ENCODE measurements around the gene C12orf56. TPM values are rescaled to one million over a fixed set of nuclear protein-coding genes. Genes with fewer than 3 reads are reported as not detected.
"Not testable (repeated sequence)": the region's sequence is repeated elsewhere in the genome, so short reads cannot be mapped to it uniquely, and the experiment has no call there.

The C12orf56 gene
- total RNA-seq, 1 donor from 2014 or later = 3.1 TPM

DNA sequence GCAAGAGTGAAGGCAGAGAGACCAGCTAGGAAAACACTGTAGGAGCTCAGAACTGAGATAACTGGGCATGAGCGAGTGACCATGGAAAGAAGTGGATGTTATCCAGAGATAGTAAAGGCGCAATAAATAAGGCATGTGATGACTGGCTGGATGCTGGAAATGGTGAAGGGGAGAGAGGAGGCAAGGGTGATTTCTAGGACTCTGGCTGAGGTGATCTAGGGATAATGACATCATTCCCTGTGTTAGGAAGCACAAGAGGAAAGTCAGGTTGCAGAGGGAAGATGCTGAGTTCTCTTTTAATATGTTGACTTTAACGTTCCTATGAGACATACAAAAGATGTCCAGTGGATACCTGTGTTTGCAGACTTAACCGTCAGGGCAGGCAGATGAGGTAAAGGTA lies 78.7 kb downstream of the C12orf56 start:
- DNase-seq (ENCODE audit: low read depth) = no peak

DNA sequence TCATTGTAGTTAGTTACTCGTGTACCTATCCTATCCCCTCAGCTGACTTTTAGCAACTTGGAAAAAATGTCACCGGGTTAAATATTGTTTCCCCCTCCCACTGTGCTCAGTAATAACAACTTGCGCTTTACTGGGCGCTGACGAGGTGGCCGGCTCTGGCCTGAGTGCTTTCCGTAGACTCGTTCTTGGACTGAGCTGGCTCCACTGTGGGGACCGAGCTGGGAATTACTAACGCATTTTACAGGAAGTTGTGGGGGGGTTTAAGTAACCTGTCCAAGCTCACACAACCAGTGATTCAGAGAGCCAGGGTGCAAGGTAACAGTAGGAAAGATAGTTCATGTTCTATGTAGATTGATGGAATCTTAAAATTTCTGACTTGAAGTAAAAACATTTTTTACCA lies 86.0 kb downstream of the C12orf56 start:
- peak; percentile 55 for DNase-seq (ENCODE audit: low read depth)

DNA sequence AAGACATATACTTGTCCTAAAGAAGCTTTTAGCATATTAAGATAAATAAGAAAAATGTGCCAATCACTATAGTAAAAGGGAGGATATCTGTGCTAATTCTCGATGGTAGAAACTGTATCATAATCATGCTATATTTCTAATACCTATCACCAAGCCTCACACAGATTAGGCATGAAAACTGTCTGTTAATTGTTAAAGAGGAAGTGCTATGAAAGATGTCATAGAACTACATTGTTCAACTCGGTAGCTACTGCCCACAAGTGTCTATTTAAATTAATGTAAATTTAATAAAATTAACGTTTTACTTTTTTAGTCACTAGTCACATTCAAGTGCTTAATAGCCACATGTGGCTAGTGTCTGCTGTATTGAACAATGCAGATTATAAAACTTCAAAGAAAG lies 90.9 kb downstream of the C12orf56 start:
- DNase-seq (ENCODE audit: low read depth) = no peak

DNA sequence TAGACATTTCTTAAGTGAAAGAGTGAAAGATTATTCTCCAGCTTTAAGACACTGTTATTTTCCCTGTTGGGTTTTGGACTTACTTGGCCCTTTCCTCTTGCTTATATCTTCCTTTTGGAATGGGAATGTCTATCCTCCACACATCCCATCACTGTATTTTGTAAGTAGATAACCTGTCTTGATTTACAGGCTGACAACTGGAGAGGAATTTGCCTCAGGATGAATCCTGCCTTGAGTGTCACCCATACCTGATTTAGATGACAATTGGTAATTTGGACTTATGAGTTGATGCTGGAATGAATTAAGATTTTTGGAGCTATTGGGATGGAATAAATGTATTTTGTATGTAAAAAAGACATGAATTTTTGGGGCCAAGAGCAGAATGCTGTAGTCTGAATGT lies 94.3 kb downstream of the C12orf56 start:
- no peak for DNase-seq (ENCODE audit: low read depth)

DNA sequence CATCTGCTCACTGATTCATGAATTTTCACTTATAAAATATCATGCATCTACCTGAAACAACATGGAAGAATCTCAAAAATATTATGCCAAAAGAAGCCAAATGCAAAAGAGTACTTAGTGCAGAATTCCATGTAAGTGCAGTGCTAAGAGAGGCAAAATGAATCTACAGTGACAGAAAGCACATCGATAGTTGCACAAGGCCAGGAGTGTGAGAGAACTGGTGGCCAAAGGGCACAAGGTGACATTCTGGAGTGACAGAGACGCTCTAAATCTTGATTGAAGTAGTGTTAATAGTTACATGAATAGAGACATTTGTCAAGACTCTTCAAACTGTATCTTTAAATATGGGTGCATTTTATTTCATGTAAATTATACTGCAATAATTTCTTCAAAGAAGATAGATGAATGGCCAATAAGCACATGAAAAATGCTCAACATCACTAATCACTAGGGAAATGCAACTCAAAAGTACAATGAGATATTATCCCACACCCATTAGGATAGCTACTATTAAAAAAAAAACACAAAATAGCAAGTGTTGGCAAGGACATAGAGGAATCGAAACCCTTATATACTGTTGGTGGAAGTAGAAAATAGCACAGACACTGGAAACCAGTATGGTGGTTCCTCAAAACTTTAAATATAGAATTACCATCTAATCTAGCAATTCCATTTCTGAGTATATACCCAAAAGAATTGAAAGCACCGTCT lies 96.7 kb downstream of the C12orf56 start:
- no peak for DNase-seq (ENCODE audit: low read depth)

DNA sequence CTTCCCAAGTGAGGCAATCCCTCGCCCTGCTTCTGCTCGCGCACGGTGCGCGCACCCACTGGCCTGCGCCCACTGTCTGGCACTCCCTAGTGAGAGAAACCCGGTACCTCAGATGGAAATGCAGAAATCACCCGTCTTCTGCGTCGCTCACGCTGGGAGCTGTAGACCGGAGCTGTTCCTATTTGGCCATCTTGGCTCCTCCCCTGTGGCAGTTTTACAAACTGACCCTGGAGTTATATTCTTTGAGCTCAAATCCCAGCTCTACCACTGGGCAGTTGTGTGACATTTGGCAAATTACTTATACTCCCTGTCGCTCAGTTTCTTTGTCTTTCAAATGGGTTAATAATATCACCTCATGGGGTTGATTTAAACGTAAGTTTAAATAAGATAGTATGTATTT lies 97.4 kb downstream of the C12orf56 start:
- DNase-seq (ENCODE audit: low read depth) = not testable (repeated sequence)

DNA sequence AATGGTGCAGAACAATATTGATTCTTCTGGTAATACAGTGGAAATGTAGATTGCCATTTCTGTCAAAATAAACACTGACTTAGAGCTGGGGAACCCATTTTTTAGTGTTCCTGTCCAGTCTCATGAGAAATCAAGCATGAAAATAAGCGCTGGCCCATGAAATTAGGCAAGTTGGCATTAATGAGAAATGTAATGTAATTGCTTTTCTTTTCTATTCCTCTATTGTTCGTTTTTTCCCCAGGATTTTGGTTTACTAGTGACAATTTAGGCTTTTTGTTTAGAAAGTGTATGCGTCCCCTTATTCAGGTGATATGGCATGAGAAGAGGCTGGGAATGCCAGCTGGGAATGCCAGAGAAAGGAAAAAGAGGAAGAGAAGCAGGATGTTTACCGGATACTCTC lies 104.0 kb downstream of the C12orf56 start:
- DNase-seq (ENCODE audit: low read depth) = no peak

DNA sequence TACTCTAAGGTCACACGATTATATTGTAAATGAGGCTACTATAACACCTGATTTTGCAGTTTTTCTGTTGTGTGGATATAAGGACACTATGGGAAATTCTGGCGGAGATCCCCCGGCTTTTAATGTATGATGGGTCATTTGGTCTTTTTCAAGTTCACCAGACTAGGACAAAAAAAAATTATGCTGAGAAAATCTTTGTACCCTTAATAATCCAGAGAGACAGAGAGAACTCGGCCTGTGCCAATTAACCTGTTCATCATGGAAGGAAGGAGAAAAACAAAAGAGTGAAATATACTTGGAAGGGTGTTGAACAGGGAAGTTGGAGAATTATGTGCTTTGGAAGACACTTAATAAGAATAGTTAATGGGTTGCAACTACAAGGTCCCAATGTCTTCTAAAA lies 106.3 kb downstream of the C12orf56 start:
- DNase-seq (ENCODE audit: low read depth) = no peak

DNA sequence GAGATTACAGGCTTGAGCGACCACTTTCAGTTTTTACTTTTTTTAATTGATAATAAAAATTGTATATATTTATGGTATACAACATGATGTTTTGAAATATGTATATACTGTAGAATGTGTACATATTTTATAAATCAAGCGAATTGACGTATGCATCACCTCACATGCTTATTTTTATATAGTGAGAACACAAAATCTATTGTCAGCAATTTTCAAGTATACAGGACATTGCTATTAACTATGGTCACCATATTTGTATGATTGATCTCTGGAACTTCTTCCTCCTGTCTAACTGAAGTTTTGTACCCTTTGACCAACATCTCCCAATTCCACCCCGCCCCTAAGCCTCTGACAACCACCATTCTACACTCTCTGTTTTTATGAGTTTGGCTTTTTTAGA lies 112.1 kb downstream of the C12orf56 start:
- DNase-seq (ENCODE audit: low read depth) = no peak

DNA sequence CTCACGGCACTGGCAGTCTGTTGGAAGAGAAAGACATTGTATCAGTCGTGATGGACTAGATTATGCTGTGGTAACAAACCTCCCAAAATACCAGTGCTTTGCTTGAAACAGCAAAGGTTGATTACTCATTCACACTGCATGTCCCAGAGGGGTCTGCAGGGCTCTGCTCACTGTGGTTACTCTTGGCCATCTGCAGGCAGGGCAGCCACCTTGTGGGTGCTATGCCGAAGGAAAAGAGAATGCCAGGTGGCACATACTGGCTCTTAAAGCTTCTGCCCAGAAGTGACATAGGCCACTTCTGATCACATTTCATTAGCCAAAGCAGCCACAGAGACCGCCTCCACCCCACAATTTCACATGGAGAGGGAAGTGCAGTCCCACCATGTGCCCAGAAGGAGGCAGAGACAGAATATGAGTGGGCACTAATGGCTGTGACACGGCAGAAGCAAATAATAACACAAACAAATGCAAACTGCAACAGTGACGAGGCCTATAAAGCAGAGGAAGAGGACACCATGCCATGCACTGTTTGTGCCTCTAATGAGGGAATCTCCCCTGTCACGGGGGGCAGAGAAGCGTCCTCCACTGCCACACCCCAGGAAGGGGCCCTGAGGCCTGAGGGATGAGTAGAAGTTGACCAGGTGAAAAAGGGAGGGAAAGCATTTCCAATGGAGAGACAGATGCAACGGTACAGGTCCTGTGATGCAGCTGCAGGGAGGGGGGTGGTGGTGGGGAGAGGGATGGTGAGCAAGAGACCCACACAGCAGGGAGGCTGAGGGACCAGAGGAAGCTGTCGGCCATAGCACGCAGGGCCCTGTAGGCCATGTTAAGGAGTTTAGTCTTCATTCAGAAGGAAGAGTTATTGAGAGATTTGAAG lies 116.8 kb downstream of the C12orf56 start:
- DNase-seq (ENCODE audit: low read depth) = no peak

DNA sequence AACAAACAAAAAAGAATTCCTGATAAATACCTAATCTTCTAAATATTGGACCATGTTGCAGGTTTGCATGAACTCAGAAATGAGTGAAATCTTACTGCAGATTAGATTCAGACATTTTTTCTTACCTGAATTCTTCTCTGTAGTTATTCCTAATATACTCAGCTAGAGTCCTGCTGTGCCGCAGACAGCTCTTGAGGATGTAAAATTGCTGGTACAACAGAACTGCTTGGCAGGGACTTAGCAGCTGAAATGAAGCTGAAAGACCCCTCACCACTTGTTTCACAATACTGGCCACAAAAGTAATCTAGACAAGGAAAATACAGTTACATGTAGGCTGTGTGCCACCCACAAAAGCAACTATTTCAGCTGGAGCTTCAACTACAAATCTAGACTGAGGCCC lies 120.1 kb downstream of the C12orf56 start:
- DNase-seq (ENCODE audit: low read depth) = no peak

DNA sequence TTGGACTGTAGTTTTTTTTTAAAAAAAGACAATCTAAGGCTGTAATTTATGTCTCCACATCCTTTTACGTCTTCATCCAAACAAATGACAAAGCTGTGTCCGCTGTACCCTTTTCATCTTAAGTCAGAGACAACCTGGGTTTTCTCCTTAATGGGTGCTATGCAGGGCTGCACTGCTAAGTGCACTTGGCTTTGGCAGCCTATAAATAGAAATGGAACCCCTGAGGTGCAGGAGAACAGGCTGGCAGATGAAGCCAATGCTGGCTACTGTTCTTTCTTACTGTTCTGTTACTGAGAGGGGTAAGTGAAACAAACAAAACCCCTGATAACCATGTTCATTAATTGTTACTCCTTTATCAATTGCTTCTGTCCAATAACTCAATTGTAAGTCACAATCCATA lies 121.4 kb downstream of the C12orf56 start:
- no peak for DNase-seq (ENCODE audit: low read depth)

DNA sequence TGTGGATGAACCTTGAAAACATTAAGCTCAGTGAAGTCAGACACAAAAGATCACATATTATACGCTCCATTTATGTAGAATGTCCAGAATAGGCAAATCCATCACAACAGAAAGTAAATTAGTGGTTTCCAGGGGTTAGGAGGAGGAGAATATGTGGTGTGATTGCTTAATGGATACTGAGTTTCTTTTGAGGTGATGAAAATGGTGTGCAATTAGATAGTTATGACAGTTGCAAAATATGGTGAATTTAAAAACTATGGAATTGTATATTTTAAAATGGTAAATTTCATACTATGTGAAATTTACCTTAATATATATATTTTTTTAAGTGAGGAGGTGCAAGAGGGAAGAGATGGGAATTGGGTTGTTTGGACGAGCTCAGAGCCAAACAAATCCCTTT lies 122.1 kb downstream of the C12orf56 start:
- no peak for DNase-seq (ENCODE audit: low read depth)

DNA sequence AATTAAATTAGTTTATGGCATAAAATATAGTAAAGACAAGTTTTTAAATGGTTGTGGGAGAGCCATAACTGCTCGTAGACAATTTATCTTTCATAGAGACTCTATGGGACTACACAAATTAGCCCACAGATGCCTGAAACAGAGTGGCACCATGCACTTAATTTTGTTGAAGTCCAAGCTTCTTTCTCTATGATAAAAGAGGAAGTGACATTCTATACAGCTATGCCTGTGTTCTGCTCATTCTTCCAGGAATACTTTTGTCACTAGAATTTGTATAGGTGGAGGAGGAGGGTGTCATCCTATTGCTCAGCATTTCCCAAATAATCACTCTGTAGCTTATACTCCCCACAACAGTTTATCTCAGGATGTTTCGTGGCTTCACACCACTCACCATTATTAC lies 124.7 kb downstream of the C12orf56 start:
- no peak for DNase-seq (ENCODE audit: low read depth)

DNA sequence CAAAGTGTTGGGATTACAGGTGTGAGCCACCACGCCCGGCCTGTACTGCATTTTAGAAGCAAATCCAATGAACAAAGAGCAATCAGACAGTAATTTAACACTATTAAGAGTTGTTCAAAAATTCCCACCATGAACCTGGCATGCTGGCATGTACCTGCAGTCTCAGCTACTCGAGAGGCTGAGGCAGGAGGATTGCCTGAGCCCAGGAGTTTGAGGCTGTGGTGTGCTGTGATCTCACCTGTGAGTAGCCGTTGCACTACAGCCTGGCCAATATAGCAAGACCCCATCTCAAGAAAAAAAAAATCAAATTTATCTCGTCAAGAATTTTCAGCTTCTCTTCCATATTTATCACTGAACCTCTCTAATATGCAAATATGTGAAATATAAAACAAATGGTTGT lies 128.7 kb downstream of the C12orf56 start:
- no peak for DNase-seq (ENCODE audit: low read depth)

DNA sequence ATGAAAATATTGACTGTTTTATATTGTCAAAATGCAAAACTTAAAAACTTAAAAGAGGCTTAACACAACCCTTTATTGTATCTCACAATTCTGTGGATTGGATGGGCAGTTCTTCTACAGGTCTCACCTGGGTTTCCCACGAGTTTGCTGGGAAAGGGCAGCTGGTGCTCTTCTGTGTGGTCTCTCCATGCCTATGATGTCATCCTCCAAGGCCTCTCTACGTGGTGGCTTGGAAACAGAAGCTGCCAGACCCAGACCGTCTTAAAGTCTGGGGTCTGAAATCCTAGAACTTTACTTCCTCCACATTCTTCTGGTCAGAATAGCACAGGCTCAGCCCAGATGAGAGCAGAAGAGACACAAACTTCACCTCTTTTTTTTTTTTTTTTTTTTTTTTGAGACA lies 132.0 kb downstream of the C12orf56 start:
- no peak for DNase-seq (ENCODE audit: low read depth)

DNA sequence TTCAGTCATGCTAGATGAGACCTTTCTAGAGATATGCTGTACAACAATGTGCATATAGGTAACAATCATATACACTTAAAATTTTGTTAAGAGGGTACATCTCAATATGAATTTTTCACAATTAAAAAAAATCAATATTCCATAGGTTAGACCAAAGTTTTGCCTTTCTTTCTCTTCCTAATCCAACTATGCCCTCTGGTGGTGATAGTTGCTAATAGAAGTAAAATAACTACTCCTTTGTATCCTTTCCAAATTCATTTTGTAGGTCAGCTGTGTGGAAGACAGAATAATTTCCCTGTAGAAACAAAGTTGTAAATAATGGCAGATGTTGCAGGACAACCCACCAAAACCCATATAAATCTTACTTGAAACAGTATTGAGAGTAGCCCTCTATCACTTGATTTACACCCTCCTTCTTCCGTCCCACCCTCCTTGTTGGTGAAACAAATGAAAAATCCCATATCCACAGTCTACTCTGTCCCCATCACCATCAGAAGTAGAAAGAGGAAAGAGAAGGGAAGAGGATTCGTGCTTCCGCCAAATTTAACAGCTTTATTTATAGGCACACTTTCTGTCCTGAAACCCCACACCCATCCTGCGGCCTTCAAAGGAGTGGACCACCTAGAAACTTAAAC lies 134.3 kb downstream of the C12orf56 start:
- DNase-seq (ENCODE audit: low read depth) = peak; percentile 44

DNA sequence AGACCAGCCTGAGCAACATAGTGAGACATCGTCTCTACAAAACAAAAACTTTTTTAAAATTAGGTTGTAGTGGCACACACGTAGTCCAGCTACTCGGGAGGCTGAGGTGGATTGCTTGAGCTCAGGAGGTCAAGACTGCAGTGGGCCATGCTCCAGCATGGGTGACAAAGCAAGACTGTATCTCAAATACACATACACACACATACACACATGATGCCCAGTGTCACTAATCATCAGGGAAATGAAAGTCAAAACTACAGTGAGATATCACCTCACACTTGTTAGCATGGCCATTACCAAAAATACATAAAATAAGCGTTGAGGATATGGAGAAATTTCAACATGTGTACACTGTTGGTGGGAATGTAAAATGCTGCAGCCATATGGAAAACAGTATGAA lies 135.3 kb downstream of the C12orf56 start:
- DNase-seq (ENCODE audit: low read depth) = no peak

DNA sequence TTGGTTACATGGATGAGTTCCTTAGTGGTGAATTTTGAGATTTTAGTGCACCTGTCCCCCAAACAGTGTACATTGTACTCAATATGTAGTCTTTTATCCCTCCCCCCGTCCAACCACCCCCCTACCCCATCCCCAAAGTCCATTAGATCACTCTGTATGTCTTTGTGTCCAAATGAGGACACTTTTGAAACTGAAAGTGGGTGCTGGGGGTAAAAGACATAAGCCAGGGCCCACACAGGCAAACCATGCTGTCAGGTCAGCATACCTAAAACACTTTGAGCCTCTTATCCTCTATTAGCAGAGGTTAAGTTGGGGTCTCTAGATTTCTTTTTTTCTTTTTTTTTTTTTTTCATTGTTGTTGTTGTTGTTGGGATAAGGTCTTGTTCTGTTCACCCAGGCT lies 137.2 kb downstream of the C12orf56 start:
- DNase-seq (ENCODE audit: low read depth) = no peak

DNA sequence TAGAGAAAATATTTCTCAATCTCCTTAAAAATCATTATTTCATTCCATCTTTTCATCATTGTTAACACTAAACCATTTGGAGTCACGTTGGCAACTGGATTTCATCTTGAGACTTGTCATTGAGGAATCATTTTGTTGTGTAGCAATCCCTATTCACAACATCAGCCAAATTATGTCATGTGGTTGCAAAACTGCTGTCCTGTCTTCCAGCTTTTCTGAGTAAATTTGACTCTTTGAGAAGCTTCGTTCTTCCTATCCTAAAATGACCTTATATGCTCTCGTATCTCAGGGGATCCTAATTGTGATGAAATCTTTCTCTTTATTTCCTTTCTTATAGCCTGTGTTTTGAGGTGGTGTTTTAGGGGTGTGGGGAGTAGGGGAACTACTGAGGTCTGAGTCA lies 137.9 kb downstream of the C12orf56 start:
- DNase-seq (ENCODE audit: low read depth) = no peak

DNA sequence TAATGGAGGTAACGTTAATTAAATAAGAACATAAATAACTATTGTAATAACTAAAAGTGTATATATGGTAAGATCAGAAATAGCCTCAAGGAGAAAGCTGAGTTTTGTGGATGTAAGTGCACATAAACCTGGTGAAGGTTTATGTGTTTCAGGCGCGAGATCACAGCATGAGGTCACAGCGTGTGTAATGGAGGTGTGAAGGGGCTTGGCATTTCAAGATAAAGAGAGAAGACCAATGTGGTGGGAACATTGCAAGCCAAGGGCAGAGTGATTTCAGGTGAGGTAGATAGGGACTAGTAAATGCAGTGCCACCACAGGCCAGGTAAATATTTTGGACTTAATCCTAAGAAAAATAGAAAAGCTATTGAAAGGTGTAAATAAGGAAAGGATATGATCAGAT lies 146.7 kb downstream of the C12orf56 start:
- no peak for DNase-seq (ENCODE audit: low read depth)

DNA sequence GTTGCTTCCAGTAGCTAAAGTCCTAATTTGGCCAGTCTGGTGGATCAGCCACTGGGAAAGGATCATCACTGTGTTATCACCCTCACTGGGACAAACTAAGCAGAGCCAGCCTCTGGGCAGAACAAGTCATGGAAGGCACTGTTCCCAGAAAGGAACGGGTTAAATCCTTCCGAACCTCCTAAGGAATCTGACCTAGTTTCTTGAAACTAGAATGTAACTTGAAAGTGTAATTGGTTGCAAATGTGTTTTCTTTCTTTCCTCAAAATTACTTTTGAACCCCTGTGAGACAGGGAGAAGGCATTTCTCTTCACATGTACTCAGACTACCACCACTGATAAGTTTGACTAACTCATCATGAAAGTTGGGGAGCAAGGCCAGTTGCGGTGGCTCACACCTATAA lies 149.8 kb downstream of the C12orf56 start:
- no peak for DNase-seq (ENCODE audit: low read depth)

DNA sequence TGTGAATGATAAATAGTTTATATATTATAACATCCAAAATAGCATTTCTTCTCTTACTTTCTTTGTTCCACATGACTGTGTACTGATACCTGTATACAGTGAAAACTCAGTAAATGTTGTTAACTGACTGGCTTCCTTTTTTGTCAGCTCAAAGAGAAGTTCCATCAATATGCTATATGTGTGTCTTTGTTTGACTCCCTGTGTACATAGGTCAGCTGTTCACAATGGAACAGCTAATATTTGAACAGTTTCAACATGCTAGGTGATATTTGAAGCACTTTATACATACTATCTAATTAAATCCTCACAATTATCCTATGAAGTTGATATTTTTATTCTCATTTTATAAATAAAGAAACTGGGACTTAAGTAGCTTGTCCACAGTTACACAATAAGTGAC lies 153.2 kb downstream of the C12orf56 start:
- no peak for DNase-seq (ENCODE audit: low read depth)

Measured in renal cortical epithelial cell (primary cell).